ENCODE data around the gene NR1I3. TPM values are rescaled to one million over a fixed set of nuclear protein-coding genes. Genes with fewer than 3 reads are reported as not detected.
A peak's percentile ranks its signal among the peaks of the same experiment; 100 is the strongest.
"Not testable (repeated sequence)": the region's sequence is repeated elsewhere in the genome, so short reads cannot be mapped to it uniquely, and the experiment has no call there.

The NR1I3 gene
- total RNA-seq, 1 experiment from 2014 or later, result not detected

DNA sequence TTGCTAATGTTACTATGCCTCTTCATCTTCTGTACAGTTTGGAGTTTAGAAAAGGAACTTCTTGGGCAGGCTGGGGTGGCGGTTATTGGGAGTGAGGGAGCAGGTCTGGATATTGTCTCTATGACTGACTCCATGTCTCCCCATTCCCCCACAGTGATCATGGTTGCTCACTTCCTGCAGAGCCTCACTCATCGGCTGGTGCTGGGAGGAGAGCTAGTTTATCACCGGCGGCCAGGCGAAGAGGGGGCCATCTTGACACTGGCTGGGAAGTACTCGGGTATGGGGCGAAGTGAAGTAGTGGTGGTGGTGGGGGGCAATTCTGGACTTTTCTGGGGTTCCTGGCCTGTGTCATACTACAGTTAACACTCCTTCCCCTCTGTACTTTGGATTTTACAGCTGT, 10.0 kb downstream of the NR1I3 start:
- Histone ChIP-seq H3K9me3 (replicated peaks) (no peaks in the 10 kb centered on the region), H3K27ac (no peak overlapping the region), H3K4me1 (peaks cover 8% of the 10 kb centered on the region), H3K4me3 (no peak overlapping the region), H3K27me3 (no peaks in the 10 kb centered on the region), H3K36me3 (no peaks in the 10 kb centered on the region)
- no peak for DNase-seq

DNA sequence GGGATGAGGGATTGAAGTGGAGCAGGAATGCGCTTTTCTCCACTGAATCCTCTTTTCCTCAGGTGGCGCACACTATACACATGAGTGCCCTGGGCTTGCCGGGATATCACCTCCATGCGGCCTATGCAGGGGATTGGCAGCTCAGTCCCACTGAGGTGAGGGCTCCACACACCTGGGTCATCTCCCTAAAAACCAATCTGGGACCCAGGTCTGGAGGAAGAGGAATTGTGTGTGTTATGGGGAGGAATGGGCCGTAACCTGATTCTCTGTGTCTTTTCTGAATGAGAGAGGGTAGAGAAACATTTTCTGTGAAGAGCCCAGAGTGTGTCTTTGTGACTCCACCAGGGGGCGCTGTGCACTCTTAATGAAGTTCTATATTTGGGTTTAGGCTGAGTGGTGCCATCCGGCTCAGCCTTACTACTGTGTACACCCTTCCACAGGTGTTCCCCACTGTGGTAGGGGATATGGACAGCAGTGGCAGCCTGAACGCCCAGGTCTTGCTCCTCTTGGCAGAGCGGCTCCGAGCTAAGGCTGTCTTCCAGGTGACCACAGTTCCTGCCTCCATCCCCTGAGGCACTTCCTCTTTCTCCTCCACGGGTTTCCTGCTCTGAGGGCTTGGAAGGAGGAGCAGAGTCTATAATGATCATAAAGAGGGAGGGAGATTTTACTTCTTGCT, 10.7 kb downstream of the NR1I3 start:
- H3K4me3 ChIP-seq, result peak overlapping the region; percentile 80
- no peaks in the 10 kb centered on the region for H3K9me3 ChIP-seq (replicated peaks)
- H3K27me3 ChIP-seq, result no peaks in the 10 kb centered on the region
- peaks cover 8% of the 10 kb centered on the region for H3K4me1 ChIP-seq
- H3K27ac ChIP-seq, result no peak overlapping the region
- peak; percentile 73 to 85 for DNase-seq
- H3K36me3 ChIP-seq, result no peaks in the 10 kb centered on the region

DNA sequence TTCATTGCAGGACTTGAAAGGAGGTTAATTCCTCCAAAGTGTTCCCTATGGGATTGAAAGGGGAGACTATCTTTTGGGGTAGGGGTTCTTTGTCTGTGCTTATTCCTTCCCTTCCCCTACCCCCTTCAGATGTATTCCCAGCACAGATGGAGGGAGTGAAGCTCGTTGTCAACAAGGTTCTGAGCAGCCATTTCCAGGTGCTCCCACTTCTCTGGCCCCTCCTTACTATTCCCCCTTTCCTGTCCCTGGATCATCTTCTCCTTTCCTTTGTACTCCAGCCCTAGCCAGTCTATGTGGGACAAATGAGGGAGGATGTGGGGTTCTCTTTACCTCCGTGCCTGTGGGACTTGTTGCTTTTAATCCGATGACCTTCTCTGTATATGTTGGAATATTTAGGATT, 11.2 kb downstream of the NR1I3 start:
- H3K27me3 ChIP-seq, result no peaks in the 10 kb centered on the region
- H3K9me3 ChIP-seq (replicated peaks), result no peaks in the 10 kb centered on the region
- no peak overlapping the region for H3K27ac ChIP-seq
- peak overlapping the region; percentile 80 for H3K4me3 ChIP-seq
- DNase-seq, result no peak
- H3K36me3 ChIP-seq, result no peaks in the 10 kb centered on the region
- peaks cover 8% of the 10 kb centered on the region for H3K4me1 ChIP-seq

- Histone ChIP-seq H3K27ac (peak overlapping the region; percentile 59), H3K27me3 (no peaks in the 10 kb centered on the region), H3K9me3 (replicated peaks) (no peaks in the 10 kb centered on the region), H3K4me1 (peaks cover 8% of the 10 kb centered on the region), H3K4me3 (peak overlapping the region; percentile 80), H3K36me3 (no peaks in the 10 kb centered on the region)
- peak in 1 of 2 experiments; percentile 16 for DNase-seq
These were observed 11.7 kb downstream of the NR1I3 start for GRCh38 chr1:161226320-161226711.

DNA sequence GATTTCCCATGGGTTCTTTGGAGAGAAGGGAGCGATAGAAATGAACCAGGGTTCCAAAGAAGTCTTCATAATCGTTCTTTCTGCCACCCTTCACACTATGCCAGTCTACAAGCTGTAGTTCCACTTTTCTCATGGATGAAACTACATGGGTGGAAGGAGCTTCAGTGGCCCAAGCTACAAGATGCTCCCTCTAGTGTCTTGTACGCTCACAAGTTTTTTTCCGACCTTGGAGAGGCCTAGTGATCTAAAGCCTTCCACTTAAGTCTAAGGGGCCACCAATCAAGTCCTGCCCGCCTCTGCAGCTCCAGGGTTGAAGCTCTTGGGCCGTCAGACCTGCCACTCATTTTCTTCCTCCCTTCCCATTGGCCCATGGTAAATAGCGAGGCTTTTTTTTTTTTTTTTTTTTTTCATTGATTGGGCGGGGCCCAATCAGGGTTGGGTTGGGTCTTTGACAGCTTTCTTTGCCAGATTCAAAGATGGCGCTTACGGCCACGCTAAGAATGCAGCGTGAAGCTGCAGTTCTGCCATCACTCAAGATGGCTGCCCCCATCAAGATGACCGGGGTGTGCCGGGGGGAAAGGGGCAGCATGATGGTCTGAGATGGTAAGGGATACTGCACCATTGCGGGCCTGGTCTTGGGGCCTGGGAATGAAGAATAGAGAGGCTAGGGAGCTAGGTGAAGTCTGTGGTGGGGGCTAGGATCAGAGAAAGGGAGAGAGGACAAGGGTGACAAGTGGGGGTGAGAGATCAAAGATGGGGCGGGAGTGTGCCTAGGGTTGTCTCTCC, 12.3 kb downstream of the NR1I3 start, which contains the start of gene TOMM40L:
Gene TOMM40L (plus strand): TSS at position 527 of the 786 bp plus-strand sequence. CDS start 430 bp downstream, outside the sequence.
- Histone ChIP-seq H3K4me1 (peaks cover 8% of the 10 kb centered on the region), H3K27me3 (no peaks in the 10 kb centered on the region), H3K36me3 (no peaks in the 10 kb centered on the region), H3K27ac (peak within 1 kb of the TSS; percentile 59), H3K9me3 (replicated peaks) (no peaks in the 10 kb centered on the region), H3K4me3 (peak within 1 kb of the TSS; percentile 80)
- peak; percentile 93 to 97 for DNase-seq

- no peaks in the 10 kb centered on the region for H3K27me3 ChIP-seq
- peaks cover 8% of the 10 kb centered on the region for H3K4me1 ChIP-seq
- no peak overlapping the region for H3K27ac ChIP-seq
- peak in 1 of 2 experiments; percentile 20 for DNase-seq
- H3K36me3 ChIP-seq, result no peaks in the 10 kb centered on the region
- H3K4me3 ChIP-seq, result peak overlapping the region; percentile 25
- H3K9me3 ChIP-seq (replicated peaks), result no peaks in the 10 kb centered on the region
These were observed 12.8 kb downstream of the NR1I3 start for GRCh38 chr1:161225178-161225533.

- not testable (repeated sequence) for H3K9me3 ChIP-seq (replicated peaks); H3K27me3 ChIP-seq; H3K27ac ChIP-seq; H3K4me1 ChIP-seq; H3K4me3 ChIP-seq; H3K36me3 ChIP-seq; DNase-seq
These were observed 13.3 kb downstream of the NR1I3 start for GRCh38 chr1:161224695-161225087.

GRCh38 chr1:161223805-161224694, 14.0 kb downstream of the NR1I3 start:
- H3K9me3 ChIP-seq (replicated peaks), result no peaks in the 10 kb centered on the region
- H3K27ac ChIP-seq, result no peak overlapping the region
- H3K4me3 ChIP-seq, result no peak overlapping the region
- DNase-seq, result no peak
- no peaks in the 10 kb centered on the region for H3K27me3 ChIP-seq
- H3K36me3 ChIP-seq, result no peaks in the 10 kb centered on the region
- peaks cover 8% of the 10 kb centered on the region for H3K4me1 ChIP-seq

DNA sequence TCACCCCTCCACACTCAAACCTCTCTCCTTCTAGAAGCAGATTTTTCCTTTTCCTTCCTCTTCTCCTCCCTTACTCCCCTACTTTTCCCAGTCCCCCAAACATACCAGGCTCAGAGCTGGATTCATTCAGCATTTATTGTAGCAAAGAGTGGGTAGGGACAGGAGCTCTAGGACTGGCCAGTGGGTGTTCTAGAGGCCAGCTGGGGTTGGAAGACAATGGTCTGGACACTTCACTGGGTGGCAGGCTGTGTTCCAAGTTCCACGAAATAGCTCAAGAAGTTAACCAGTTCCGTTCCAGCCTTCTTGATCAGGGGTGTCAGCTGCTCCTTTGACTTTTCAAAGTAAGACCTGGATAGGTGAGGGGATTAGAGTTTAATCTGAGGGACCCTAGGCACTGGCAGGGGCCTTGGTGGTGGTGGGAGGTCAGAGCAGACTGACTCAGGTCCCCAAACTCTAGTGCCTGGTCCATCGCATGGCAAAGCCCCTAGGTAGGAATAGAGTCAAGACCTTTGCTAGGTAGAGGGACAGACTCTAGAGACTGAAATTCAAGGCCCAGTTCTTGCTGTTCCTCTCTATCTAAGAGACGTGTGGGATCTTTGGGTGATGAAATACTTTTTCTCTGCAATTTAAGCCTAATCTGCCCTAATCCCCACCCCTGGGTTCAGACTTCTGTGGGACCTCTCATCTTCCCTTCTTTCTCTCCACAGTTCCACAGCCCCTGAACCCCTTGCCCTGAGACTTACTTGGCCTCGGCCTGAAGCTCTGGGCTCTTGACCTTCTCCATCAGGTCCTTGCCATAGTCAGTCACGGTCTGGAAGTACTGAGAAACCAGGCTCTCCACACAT, 15.6 kb downstream of the NR1I3 start:
- no peak overlapping the region for H3K27ac ChIP-seq
- peaks cover 6% of the 10 kb centered on the region for H3K4me1 ChIP-seq
- H3K9me3 ChIP-seq (replicated peaks), result no peaks in the 10 kb centered on the region
- DNase-seq, result no peak
- no peaks in the 10 kb centered on the region for H3K36me3 ChIP-seq
- no peaks in the 10 kb centered on the region for H3K27me3 ChIP-seq
- H3K4me3 ChIP-seq, result no peak overlapping the region

DNA sequence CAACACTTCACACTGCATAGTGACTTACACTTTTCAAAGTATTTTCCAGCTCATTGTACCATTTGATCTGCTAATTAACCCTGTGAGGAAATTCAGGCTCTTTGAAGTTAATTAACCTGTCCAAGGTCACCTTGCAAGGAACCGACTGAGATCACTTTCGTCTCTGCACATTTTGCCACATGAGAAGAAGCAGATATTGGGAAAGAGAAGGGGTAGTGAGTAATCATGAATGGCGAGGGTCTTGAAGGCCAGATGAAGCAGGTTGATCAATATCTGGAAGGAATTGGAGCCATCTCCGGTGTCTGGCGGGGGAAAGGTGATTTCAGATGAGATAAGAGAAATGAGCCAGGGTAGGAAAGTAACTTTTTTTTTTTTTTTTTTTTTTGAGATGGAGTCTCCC, 18.0 kb downstream of the NR1I3 start:
- H3K9me3 ChIP-seq (replicated peaks), result no peaks in the 10 kb centered on the region
- no peaks in the 10 kb centered on the region for H3K27me3 ChIP-seq
- no peak overlapping the region for H3K4me3 ChIP-seq
- no peak overlapping the region for H3K27ac ChIP-seq
- no peaks in the 10 kb centered on the region for H3K36me3 ChIP-seq
- no peak for DNase-seq
- H3K4me1 ChIP-seq, result peaks cover 2% of the 10 kb centered on the region; the same call in 1 of the 2 replicates

GRCh38 chr1:161219078-161219892, 18.7 kb downstream of the NR1I3 start:
- Histone ChIP-seq H3K27me3 (no peaks in the 10 kb centered on the region), H3K4me1 (no peaks in the 10 kb centered on the region), H3K4me3 (no peak overlapping the region), H3K27ac (no peak overlapping the region), H3K9me3 (replicated peaks) (no peaks in the 10 kb centered on the region), H3K36me3 (no peaks in the 10 kb centered on the region; the same call in 1 of the 2 replicates)
- no peak for DNase-seq

DNA sequence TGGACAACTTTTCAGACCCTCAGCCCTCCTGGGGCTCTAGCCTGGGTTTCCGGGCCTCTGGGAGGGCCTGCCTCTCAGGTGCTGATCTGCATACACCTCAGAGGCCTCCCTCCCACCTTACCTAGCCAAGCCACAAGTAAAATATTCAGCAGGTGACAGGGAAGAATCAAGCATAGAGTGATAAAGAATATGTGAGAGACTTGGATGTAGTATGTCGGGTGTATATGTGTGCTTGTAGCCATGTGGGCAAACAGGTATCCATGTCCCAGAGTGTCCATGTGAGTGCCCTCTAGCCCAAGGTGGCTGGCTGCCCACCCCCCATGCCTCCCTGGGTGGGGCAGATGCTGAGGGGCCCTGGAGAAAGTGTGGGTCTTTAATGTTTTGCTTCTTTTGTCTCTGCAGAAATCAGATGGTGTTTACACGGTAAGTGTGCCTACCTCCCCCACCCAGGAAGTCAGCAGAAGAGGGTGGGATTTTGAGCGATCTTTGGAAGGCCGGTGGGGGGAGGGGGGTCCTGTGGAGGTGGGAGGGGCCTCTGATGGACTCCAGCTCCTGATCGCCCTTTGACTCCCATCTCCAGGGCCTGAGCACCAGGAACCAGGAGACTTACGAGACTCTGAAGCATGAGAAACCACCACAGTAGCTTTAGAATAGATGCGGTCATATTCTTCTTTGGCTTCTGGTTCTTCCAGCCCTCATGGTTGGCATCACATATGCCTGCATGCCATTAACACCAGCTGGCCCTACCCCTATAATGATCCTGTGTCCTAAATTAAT, 19.5 kb downstream of the NR1I3 start:
- no peak for DNase-seq
- Histone ChIP-seq H3K27me3 (no peaks in the 10 kb centered on the region), H3K4me1 (no peaks in the 10 kb centered on the region), H3K9me3 (replicated peaks) (no peaks in the 10 kb centered on the region), H3K36me3 (peaks cover 3% of the 10 kb centered on the region), H3K4me3 (no peak overlapping the region), H3K27ac (no peak overlapping the region)

DNA sequence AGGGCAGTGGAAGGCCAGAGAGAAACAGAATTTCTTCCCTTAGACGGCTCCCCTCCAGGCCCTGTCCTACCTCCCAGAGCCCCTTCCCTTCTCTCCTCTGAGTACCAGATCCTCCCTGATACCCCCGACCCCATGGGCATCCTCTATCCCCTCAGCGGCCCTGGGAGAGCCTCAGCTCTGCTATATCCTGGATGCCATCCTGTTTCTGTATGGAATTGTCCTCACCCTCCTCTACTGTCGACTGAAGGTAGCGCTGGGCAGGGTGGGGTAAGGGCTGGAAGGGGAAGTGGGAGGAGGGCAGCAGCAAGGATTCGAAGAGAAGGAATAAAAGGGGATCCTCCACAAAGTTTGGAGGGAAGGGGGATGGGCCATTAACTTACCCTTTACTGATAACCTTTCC, 20.2 kb downstream of the NR1I3 start:
- Histone ChIP-seq H3K9me3 (replicated peaks) (no peaks in the 10 kb centered on the region), H3K27ac (no peak overlapping the region), H3K27me3 (no peaks in the 10 kb centered on the region), H3K36me3 (peaks cover 7% of the 10 kb centered on the region), H3K4me3 (no peak overlapping the region), H3K4me1 (no peaks in the 10 kb centered on the region)
- no peak for DNase-seq

Measured in SJCRH30 (cell line).